Measurements from ENCODE around the gene TBC1D1.
"Not testable (repeated sequence)": the region's sequence is repeated elsewhere in the genome, so short reads cannot be mapped to it uniquely, and the experiment has no call there.

TBC1D1 gene

DNA sequence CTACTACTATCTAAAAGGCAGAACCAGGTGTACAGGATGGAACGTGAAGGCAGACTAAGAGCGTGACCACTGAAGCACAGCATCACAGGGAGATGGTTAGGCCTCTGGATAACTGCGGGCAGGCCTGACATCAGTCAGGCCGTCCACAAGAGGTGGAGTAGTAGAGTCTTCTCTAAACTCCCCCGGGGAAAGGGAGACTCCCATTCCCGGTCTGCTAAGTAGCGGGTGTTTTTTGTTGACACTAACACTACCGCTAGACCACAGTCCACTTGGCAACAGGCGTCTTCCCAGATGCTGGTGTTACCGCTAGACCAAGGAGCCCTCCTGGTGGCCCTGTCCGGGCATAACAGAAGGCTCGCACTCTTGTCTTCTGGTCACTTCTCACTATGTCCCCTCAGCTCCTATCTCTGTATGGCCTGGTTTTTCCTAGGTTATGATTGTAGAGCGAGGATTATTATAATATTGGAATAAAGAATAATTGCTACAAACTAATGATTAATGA, 84.5 kb downstream of the TBC1D1 start:
- H3K23ac ChIP-seq (ENCODE audit: low read length); H4K12ac ChIP-seq (ENCODE audit: low read depth, low read length); H3K27ac ChIP-seq (ENCODE audit: low read depth, low read length); H4K91ac ChIP-seq (ENCODE audit: low read depth, low read length); H3K14ac ChIP-seq (ENCODE audit: low read length); H3K9ac ChIP-seq (ENCODE audit: low read length); H4K8ac ChIP-seq (ENCODE audit: low read depth, low read length); H3K36me3 ChIP-seq (ENCODE audit: control insufficient read depth in 1 of 2, insufficient read depth in 2 of 2, low read length in 2 of 2); H3K4ac ChIP-seq (ENCODE audit: low read depth, low read length); H3K27me3 ChIP-seq (ENCODE audit: insufficient read depth, low read length); H3K18ac ChIP-seq (ENCODE audit: low read length); H3K4me1 ChIP-seq (ENCODE audit: control insufficient read depth in 1 of 2, insufficient read depth in 2 of 2, low read length in 2 of 2); H2BK12ac ChIP-seq (ENCODE audit: low read length); H2AFZ ChIP-seq (ENCODE audit: insufficient read depth, low read length, poor library complexity); H2BK5ac ChIP-seq (ENCODE audit: low read depth, low read length, poor library complexity); H2AK5ac ChIP-seq (ENCODE audit: low read length); H3K4me2 ChIP-seq (ENCODE audit: low read length); H2BK120ac ChIP-seq (ENCODE audit: insufficient read depth, low read length, poor library complexity); H3K4me3 ChIP-seq (ENCODE audit: low read depth, low read length); H3K9me3 ChIP-seq (ENCODE audit: insufficient read depth, low read depth, low read length); H3K79me1 ChIP-seq (ENCODE audit: low read length): not testable (repeated sequence)
- no CpG with 5 or more reads among the region's 13 CpGs for WGBS (ENCODE audit: extremely low coverage, insufficient coverage, insufficient read length)
- peaks cover 12% of the 10 kb centered on the region for H3K79me2 ChIP-seq (ENCODE audit: control insufficient read depth, insufficient read depth, low read length, poor library complexity)
- DNase-seq = peak; percentile 82 to 85

DNA sequence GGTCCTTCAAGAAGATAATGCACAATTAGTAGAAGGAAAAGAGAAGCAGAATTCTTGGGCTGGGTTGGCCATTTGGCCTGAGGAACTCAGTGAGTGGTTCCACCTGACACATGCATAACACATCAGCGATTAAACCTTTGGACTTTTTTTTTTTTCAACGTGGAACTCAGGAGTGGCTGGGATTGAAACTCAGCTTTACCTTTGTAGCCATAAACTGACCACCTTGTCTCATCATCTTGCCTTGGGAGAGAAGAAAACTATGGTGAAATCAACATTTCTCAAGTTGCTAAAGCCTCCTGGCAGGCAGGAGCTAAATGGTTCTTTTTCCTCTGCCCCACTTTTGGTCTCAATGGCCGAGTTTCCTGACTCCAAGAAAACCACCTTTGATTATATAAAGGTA, 85.6 kb downstream of the TBC1D1 start:
- Histone ChIP-seq H3K27ac (ENCODE audit: low read depth, low read length) (peak overlapping the region; percentile 78), H3K9me3 (ENCODE audit: insufficient read depth, low read depth, low read length) (peaks cover 1% of the 10 kb centered on the region), H3K18ac (ENCODE audit: low read length) (no peak overlapping the region), H3K4ac (ENCODE audit: low read depth, low read length) (no peak overlapping the region), H4K8ac (ENCODE audit: low read depth, low read length) (peak overlapping the region; percentile 74), H4K91ac (ENCODE audit: low read depth, low read length) (no peak overlapping the region), H3K9ac (ENCODE audit: low read length) (peak overlapping the region; percentile 48), H2AFZ (ENCODE audit: insufficient read depth, low read length, poor library complexity) (peak overlapping the region; percentile 35), H3K36me3 (ENCODE audit: control insufficient read depth in 1 of 2, insufficient read depth in 2 of 2, low read length in 2 of 2) (no peaks in the 10 kb centered on the region), H3K4me1 (ENCODE audit: control insufficient read depth in 1 of 2, insufficient read depth in 2 of 2, low read length in 2 of 2) (peaks cover 2 to 8% of the 10 kb centered on the region in 2 experiments), H2BK5ac (ENCODE audit: low read depth, low read length, poor library complexity) (no peak overlapping the region), H3K4me3 (ENCODE audit: low read depth, low read length) (no peak overlapping the region), H3K27me3 (ENCODE audit: insufficient read depth, low read length) (no peaks in the 10 kb centered on the region), H3K79me1 (ENCODE audit: low read length) (peaks cover 10% of the 10 kb centered on the region), H2AK5ac (ENCODE audit: low read length) (no peak overlapping the region), H3K23ac (ENCODE audit: low read length) (no peak overlapping the region), H4K12ac (ENCODE audit: low read depth, low read length) (no peak overlapping the region), H3K4me2 (ENCODE audit: low read length) (peak overlapping the region; percentile 82), H3K79me2 (ENCODE audit: control insufficient read depth, insufficient read depth, low read length, poor library complexity) (peaks cover 12% of the 10 kb centered on the region), H3K14ac (ENCODE audit: low read length) (no peak overlapping the region), H2BK12ac (ENCODE audit: low read length) (no peak overlapping the region), H2BK120ac (ENCODE audit: insufficient read depth, low read length, poor library complexity) (no peak overlapping the region)
- peak; percentile 75 to 91 for DNase-seq
- WGBS (ENCODE audit: extremely low coverage, insufficient coverage, insufficient read length) = no CpG with 5 or more reads among the region's 3 CpGs

DNA sequence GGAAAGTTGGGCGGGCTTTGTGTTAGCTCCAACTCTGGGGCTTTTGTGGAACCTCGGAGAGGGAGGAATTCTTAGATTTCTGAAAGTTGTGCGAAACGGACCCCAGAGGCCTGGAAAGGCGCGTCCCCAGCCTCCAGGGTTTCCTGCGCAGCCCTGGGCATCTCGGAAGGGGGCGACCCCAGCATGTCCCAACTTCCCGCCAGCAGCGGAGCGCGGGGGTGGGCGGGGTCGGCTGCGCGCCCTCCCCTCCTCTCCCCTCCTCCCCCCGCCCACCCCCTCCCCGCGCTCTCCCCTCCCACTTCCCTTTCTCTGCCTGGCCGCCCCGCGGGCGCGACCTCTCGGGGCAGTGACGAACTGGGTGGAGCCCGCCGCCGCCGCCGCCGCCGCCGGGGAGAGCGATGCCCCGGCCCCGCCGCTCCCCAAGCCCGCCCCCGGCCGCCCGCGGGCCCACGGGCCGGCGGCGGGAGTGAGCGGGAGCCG, 86.1 kb downstream of the TBC1D1 start:
- Histone ChIP-seq H4K12ac (ENCODE audit: low read depth, low read length) (peak overlapping the region; percentile 85), H3K79me1 (ENCODE audit: low read length) (peaks cover 10% of the 10 kb centered on the region), H3K79me2 (ENCODE audit: control insufficient read depth, insufficient read depth, low read length, poor library complexity) (peaks cover 12% of the 10 kb centered on the region), H4K8ac (ENCODE audit: low read depth, low read length) (peak overlapping the region; percentile 74), H2AFZ (ENCODE audit: insufficient read depth, low read length, poor library complexity) (peak overlapping the region; percentile 54), H3K18ac (ENCODE audit: low read length) (peak overlapping the region; percentile 98), H3K4me2 (ENCODE audit: low read length) (peak overlapping the region; percentile 95), H2BK5ac (ENCODE audit: low read depth, low read length, poor library complexity) (peak overlapping the region; percentile 95), H3K4me3 (ENCODE audit: low read depth, low read length) (peak overlapping the region; percentile 93), H3K4me1 (ENCODE audit: control insufficient read depth in 1 of 2, insufficient read depth in 2 of 2, low read length in 2 of 2) (peaks cover 4 to 14% of the 10 kb centered on the region in 2 experiments), H3K14ac (ENCODE audit: low read length) (peak overlapping the region; percentile 76), H3K4ac (ENCODE audit: low read depth, low read length) (no peak overlapping the region), H2AK5ac (ENCODE audit: low read length) (no peak overlapping the region), H2BK120ac (ENCODE audit: insufficient read depth, low read length, poor library complexity) (peak overlapping the region; percentile 97), H3K9me3 (ENCODE audit: insufficient read depth, low read depth, low read length) (peaks cover 1% of the 10 kb centered on the region), H3K9ac (ENCODE audit: low read length) (peak overlapping the region; percentile 89), H3K27me3 (ENCODE audit: insufficient read depth, low read length) (no peaks in the 10 kb centered on the region), H2BK12ac (ENCODE audit: low read length) (peak overlapping the region; percentile 78), H3K27ac (ENCODE audit: low read depth, low read length) (peak overlapping the region; percentile 78), H4K91ac (ENCODE audit: low read depth, low read length) (peak overlapping the region; percentile 88), H3K36me3 (ENCODE audit: control insufficient read depth in 1 of 2, insufficient read depth in 2 of 2, low read length in 2 of 2) (no peaks in the 10 kb centered on the region), H3K23ac (ENCODE audit: low read length) (no peak overlapping the region)
- peak; percentile 65 to 82 for DNase-seq
- WGBS (ENCODE audit: extremely low coverage, insufficient coverage, insufficient read length) = no CpG with 5 or more reads among the region's 50 CpGs

DNA sequence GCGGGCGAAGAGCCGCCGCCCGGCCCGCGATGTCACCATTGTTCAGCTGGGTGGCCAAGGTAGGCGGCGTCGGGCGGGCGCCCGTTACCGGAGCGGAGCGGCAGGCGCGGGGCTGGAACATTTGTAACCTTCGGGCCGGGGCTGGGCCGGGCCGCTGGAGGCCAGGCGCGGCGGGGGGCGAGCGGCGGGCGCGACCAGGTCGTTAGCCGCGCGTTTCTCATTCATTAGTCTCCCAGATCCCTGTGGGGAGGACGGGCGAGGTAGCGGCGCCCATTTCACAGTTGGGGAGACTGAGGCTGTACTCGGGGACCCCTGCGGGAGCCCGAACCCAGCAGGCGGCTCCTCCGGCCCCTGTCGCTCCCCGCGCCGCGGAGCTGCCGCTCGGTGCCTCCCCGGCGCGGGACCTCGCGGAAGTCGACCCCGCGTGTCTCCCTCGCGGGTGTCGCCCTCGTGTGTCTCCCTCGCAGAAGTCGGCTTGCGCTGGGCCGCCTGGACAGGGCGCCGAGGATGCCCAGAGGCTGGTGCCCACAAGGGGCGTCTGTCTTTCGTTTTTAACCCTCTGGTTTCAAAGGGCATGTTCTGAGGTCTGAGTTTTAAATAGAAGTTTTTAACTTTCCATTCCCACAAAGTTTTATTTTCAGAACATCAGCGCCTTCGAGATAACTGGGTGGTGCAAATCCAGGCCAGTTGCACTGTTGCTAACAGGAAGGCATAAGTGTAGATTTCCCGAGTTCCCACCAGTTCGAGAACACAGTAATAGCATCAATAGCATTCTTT, 86.8 kb downstream of the TBC1D1 start:
- H3K4me1 ChIP-seq (ENCODE audit: control insufficient read depth in 1 of 2, insufficient read depth in 2 of 2, low read length in 2 of 2) = peaks cover 4 to 14% of the 10 kb centered on the region in 2 experiments
- no peak overlapping the region for H3K23ac ChIP-seq (ENCODE audit: low read length)
- peak overlapping the region; percentile 69 for H2AFZ ChIP-seq (ENCODE audit: insufficient read depth, low read length, poor library complexity)
- WGBS (ENCODE audit: extremely low coverage, insufficient coverage, insufficient read length) = no CpG with 5 or more reads among the region's 74 CpGs
- H3K36me3 ChIP-seq (ENCODE audit: control insufficient read depth in 1 of 2, insufficient read depth in 2 of 2, low read length in 2 of 2) = no peaks in the 10 kb centered on the region
- H3K79me1 ChIP-seq (ENCODE audit: low read length) = peaks cover 10% of the 10 kb centered on the region
- H4K91ac ChIP-seq (ENCODE audit: low read depth, low read length) = peak overlapping the region; percentile 88
- H2AK5ac ChIP-seq (ENCODE audit: low read length) = peak overlapping the region; percentile 53
- peak overlapping the region; percentile 97 for H2BK120ac ChIP-seq (ENCODE audit: insufficient read depth, low read length, poor library complexity)
- peak overlapping the region; percentile 51 for H3K27ac ChIP-seq (ENCODE audit: low read depth, low read length)
- peak overlapping the region; percentile 76 for H3K14ac ChIP-seq (ENCODE audit: low read length)
- H3K79me2 ChIP-seq (ENCODE audit: control insufficient read depth, insufficient read depth, low read length, poor library complexity) = peaks cover 12% of the 10 kb centered on the region
- peak overlapping the region; percentile 59 for H2BK12ac ChIP-seq (ENCODE audit: low read length)
- peak overlapping the region; percentile 85 for H4K12ac ChIP-seq (ENCODE audit: low read depth, low read length)
- peak overlapping the region; percentile 89 for H3K9ac ChIP-seq (ENCODE audit: low read length)
- peak overlapping the region; percentile 95 for H3K4me2 ChIP-seq (ENCODE audit: low read length)
- H3K27me3 ChIP-seq (ENCODE audit: insufficient read depth, low read length) = no peaks in the 10 kb centered on the region
- peaks cover 1% of the 10 kb centered on the region for H3K9me3 ChIP-seq (ENCODE audit: insufficient read depth, low read depth, low read length)
- H2BK5ac ChIP-seq (ENCODE audit: low read depth, low read length, poor library complexity) = peak overlapping the region; percentile 95
- peak overlapping the region; percentile 68 for H4K8ac ChIP-seq (ENCODE audit: low read depth, low read length)
- peak overlapping the region; percentile 93 for H3K4me3 ChIP-seq (ENCODE audit: low read depth, low read length)
- peak; percentile 40 to 68 for DNase-seq
- peak overlapping the region; percentile 98 for H3K18ac ChIP-seq (ENCODE audit: low read length)
- H3K4ac ChIP-seq (ENCODE audit: low read depth, low read length) = peak overlapping the region; percentile 96

Measured in trophoblast cell (in vitro differentiated cells and primary cell).